ENCODE data around the gene STAMBP.
"Not testable (repeated sequence)": the region's sequence is repeated elsewhere in the genome, so short reads cannot be mapped to it uniquely, and the experiment has no call there.

Gene STAMBP

GRCh38 chr2:73877071-73877802 is 48.5 kb downstream of the STAMBP start:
- DNase-seq (ENCODE audit: insufficient read length, low spot score) (no peak), FAIRE-seq (no peak)
- TF ChIP-seq SPI1 (IDR thresholded peaks at IDR 0.05; ENCODE audit: low read depth, low read length) = peak; percentile 30; the same call in 1 of the 2 replicates
- no peak for TF ChIP-seq TAF1 (IDR thresholded peaks at IDR 0.05; ENCODE audit: low read depth, low read length)

GRCh38 chr2:73877984-73878383 is 49.2 kb downstream of the STAMBP start:
- FAIRE-seq = not testable (repeated sequence)

GRCh38 chr2:73885406-73885805 is 56.6 kb downstream of the STAMBP start:
- no peak for DNase-seq (ENCODE audit: insufficient read length, low spot score)
- no peak for TF ChIP-seq POU2F2 (IDR thresholded peaks at IDR 0.05; ENCODE audit: low read depth, low read length)
- no peak for TF ChIP-seq PAX5 (IDR thresholded peaks at IDR 0.05; ENCODE audit: insufficient read depth, low read length, severe bottlenecking)
- no peak for TF ChIP-seq SPI1 (IDR thresholded peaks at IDR 0.05; ENCODE audit: low read depth, low read length)
- TF ChIP-seq POLR2A (IDR thresholded peaks at IDR 0.05; ENCODE audit: low read depth, low read length) = no peak
- no peak for TF ChIP-seq TAF1 (IDR thresholded peaks at IDR 0.05; ENCODE audit: low read depth, low read length)
- TF ChIP-seq POLR2AphosphoS5 (IDR thresholded peaks at IDR 0.05; ENCODE audit: low read depth, low read length) = no peak
- no peak for FAIRE-seq

More at GRCh38 chr2:73877984-73878383, 49.2 kb downstream of the STAMBP start:
- DNase-seq (ENCODE audit: insufficient read length, low spot score) = not testable (repeated sequence)

- FAIRE-seq (peak; percentile 33), DNase-seq (ENCODE audit: insufficient read length, low spot score) (no peak)
- no peak for TF ChIP-seq TAF1 (IDR thresholded peaks at IDR 0.05; ENCODE audit: low read depth, low read length)
- TF ChIP-seq PAX5 (IDR thresholded peaks at IDR 0.05; ENCODE audit: insufficient read depth, low read length, severe bottlenecking) = no peak
- no peak for TF ChIP-seq POLR2AphosphoS5 (IDR thresholded peaks at IDR 0.05; ENCODE audit: low read depth, low read length)
- no peak for TF ChIP-seq POLR2A (IDR thresholded peaks at IDR 0.05; ENCODE audit: low read depth, low read length)
Observed at GRCh38 chr2:73886357-73886756, 57.6 kb downstream of the STAMBP start.

- DNase-seq (ENCODE audit: insufficient read length, low spot score); FAIRE-seq: not testable (repeated sequence)
Observed at GRCh38 chr2:73887596-73888353, 59.0 kb downstream of the STAMBP start.

GRCh38 chr2:73888388-73888787 is 59.6 kb downstream of the STAMBP start:
- DNase-seq (ENCODE audit: insufficient read length, low spot score) (no peak), FAIRE-seq (no peak)
- TF ChIP-seq POU2F2 (IDR thresholded peaks at IDR 0.05; ENCODE audit: low read depth, low read length) (no peak), POLR2AphosphoS5 (IDR thresholded peaks at IDR 0.05; ENCODE audit: low read depth, low read length) (no peak), POLR2A (IDR thresholded peaks at IDR 0.05; ENCODE audit: low read depth, low read length) (no peak), PAX5 (IDR thresholded peaks at IDR 0.05; ENCODE audit: insufficient read depth, low read length, severe bottlenecking) (no peak), TAF1 (IDR thresholded peaks at IDR 0.05; ENCODE audit: low read depth, low read length) (no peak), SPI1 (IDR thresholded peaks at IDR 0.05; ENCODE audit: low read depth, low read length) (no peak)

- FAIRE-seq (no peak), DNase-seq (ENCODE audit: insufficient read length, low spot score) (no peak)
- TF ChIP-seq SPI1 (IDR thresholded peaks at IDR 0.05; ENCODE audit: low read depth, low read length) (no peak), POLR2A (IDR thresholded peaks at IDR 0.05; ENCODE audit: low read depth, low read length) (no peak), POLR2AphosphoS5 (IDR thresholded peaks at IDR 0.05; ENCODE audit: low read depth, low read length) (no peak), TAF1 (IDR thresholded peaks at IDR 0.05; ENCODE audit: low read depth, low read length) (no peak), POU2F2 (IDR thresholded peaks at IDR 0.05; ENCODE audit: low read depth, low read length) (no peak), PAX5 (IDR thresholded peaks at IDR 0.05; ENCODE audit: insufficient read depth, low read length, severe bottlenecking) (no peak)
Observed at GRCh38 chr2:73889206-73889605, 60.4 kb downstream of the STAMBP start.

- TF ChIP-seq PAX5 (IDR thresholded peaks at IDR 0.05; ENCODE audit: insufficient read depth, low read length, severe bottlenecking) = no peak
- TF ChIP-seq POU2F2 (IDR thresholded peaks at IDR 0.05; ENCODE audit: low read depth, low read length) = no peak
- TF ChIP-seq SPI1 (IDR thresholded peaks at IDR 0.05; ENCODE audit: low read depth, low read length) = no peak
- no peak for TF ChIP-seq POLR2A (IDR thresholded peaks at IDR 0.05; ENCODE audit: low read depth, low read length)
- no peak for TF ChIP-seq TAF1 (IDR thresholded peaks at IDR 0.05; ENCODE audit: low read depth, low read length)
- TF ChIP-seq POLR2AphosphoS5 (IDR thresholded peaks at IDR 0.05; ENCODE audit: low read depth, low read length) = no peak
- DNase-seq (ENCODE audit: insufficient read length, low spot score) (no peak), FAIRE-seq (no peak)
Observed at GRCh38 chr2:73890301-73891092, 61.7 kb downstream of the STAMBP start.

- DNase-seq (ENCODE audit: insufficient read length, low spot score) (no peak), FAIRE-seq (no peak)
- no peak for TF ChIP-seq POU2F2 (IDR thresholded peaks at IDR 0.05; ENCODE audit: low read depth, low read length)
- no peak for TF ChIP-seq PAX5 (IDR thresholded peaks at IDR 0.05; ENCODE audit: insufficient read depth, low read length, severe bottlenecking)
- TF ChIP-seq SPI1 (IDR thresholded peaks at IDR 0.05; ENCODE audit: low read depth, low read length) = no peak
- TF ChIP-seq POLR2A (IDR thresholded peaks at IDR 0.05; ENCODE audit: low read depth, low read length) = no peak
- TF ChIP-seq POLR2AphosphoS5 (IDR thresholded peaks at IDR 0.05; ENCODE audit: low read depth, low read length) = no peak
- no peak for TF ChIP-seq TAF1 (IDR thresholded peaks at IDR 0.05; ENCODE audit: low read depth, low read length)
Observed at GRCh38 chr2:73891276-73891901, 62.6 kb downstream of the STAMBP start.

All from GM12891 (cell line).